Measurements from ENCODE around the gene HLCS. TPM values are rescaled to one million over a fixed set of nuclear protein-coding genes. Genes with fewer than 3 reads are reported as not detected.

Gene HLCS
- total RNA-seq, 6 experiments from 2014 or later = 12.6 to 19.1 (median 16.0) TPM

- no peak overlapping the region for H3K4me3 ChIP-seq
- 89% methylated on average over 7 of the region's 17 CpGs for WGBS (ENCODE audit: insufficient coverage, low coverage, low lambda C conversion rate, missing lambda C conversion rate)
- intact Hi-C loops (cut with DNase I) = no loop called here
- no peaks in the 10 kb centered on the region for H3K4me1 ChIP-seq
- ATAC-seq = no peak
- H3K36me3 ChIP-seq = no peaks in the 10 kb centered on the region
- H3K9me3 ChIP-seq = no peaks in the 10 kb centered on the region
- no peak for TF ChIP-seq POLR2A (IDR thresholded peaks at IDR 0.05)
- TF ChIP-seq, protein P1, sequence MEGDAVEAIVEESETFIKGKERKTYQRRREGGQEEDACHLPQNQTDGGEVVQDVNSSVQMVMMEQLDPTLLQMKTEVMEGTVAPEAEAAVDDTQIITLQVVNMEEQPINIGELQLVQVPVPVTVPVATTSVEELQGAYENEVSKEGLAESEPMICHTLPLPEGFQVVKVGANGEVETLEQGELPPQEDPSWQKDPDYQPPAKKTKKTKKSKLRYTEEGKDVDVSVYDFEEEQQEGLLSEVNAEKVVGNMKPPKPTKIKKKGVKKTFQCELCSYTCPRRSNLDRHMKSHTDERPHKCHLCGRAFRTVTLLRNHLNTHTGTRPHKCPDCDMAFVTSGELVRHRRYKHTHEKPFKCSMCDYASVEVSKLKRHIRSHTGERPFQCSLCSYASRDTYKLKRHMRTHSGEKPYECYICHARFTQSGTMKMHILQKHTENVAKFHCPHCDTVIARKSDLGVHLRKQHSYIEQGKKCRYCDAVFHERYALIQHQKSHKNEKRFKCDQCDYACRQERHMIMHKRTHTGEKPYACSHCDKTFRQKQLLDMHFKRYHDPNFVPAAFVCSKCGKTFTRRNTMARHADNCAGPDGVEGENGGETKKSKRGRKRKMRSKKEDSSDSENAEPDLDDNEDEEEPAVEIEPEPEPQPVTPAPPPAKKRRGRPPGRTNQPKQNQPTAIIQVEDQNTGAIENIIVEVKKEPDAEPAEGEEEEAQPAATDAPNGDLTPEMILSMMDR (IDR thresholded peaks at IDR 0.05) = no peak
- H3K27ac ChIP-seq = no peak overlapping the region
- no peaks in the 10 kb centered on the region for H3K27me3 ChIP-seq
- no peak for DNase-seq
Observed at GRCh38 chr21:36804874-36805611, 161.4 kb downstream of the HLCS start.

- DNase-seq = no peak
- intact Hi-C loops (cut with DNase I) = no loop called here
- 95% methylated on average over 12 of the region's 13 CpGs for WGBS (ENCODE audit: insufficient coverage, low coverage, low lambda C conversion rate, missing lambda C conversion rate)
- H3K4me3 ChIP-seq = no peak overlapping the region
- H3K36me3 ChIP-seq = no peaks in the 10 kb centered on the region
- no peaks in the 10 kb centered on the region for H3K4me1 ChIP-seq
- H3K27me3 ChIP-seq = no peaks in the 10 kb centered on the region
- no peak overlapping the region for H3K27ac ChIP-seq
- no peak for TF ChIP-seq POLR2A (IDR thresholded peaks at IDR 0.05)
- TF ChIP-seq, protein P1 (IDR thresholded peaks at IDR 0.05) = no peak
- ATAC-seq = no peak
- no peaks in the 10 kb centered on the region for H3K9me3 ChIP-seq
Observed at GRCh38 chr21:36803816-36804439, 162.5 kb downstream of the HLCS start.

DNA sequence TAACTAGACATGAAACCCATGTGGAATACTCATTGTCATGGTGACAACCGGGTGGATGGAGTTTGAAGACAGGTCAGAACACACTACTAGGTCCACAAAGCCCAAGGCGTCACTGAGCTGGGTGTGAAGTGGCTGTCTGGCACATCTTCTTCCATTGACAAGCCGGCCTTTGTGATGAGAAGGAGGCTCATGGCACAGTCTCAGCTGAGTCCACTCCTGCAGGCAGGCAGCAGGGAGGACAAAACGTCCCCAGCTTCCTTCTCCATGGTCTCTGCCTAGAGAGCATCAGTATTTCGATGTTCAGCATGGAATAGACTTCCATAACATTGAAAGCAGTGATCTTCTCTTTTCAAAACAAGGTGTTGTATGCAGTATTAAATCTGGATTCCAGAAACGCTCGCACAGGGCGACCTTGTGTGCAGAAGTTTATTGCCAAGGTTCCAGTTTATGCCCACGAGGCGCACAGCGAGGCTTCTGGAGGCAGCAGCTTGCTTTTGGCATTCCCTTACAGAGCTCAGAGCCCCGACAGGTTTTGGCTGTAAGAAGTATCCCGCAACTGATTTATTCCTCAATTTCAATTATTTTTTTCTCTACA lies 163.3 kb downstream of the HLCS start:
- intact Hi-C loops (cut with DNase I) = no loop called here
- Histone ChIP-seq H3K27me3 (no peaks in the 10 kb centered on the region), H3K4me1 (no peaks in the 10 kb centered on the region), H3K36me3 (no peaks in the 10 kb centered on the region), H3K4me3 (no peak overlapping the region), H3K27ac (no peak overlapping the region), H3K9me3 (no peaks in the 10 kb centered on the region)
- TF ChIP-seq POLR2A (IDR thresholded peaks at IDR 0.05) = no peak
- TF ChIP-seq, protein P1 (IDR thresholded peaks at IDR 0.05) = no peak
- 93% methylated on average over 12 of the region's 13 CpGs for WGBS (ENCODE audit: insufficient coverage, low coverage, low lambda C conversion rate, missing lambda C conversion rate)
- ATAC-seq (no peak), DNase-seq (no peak)

DNA sequence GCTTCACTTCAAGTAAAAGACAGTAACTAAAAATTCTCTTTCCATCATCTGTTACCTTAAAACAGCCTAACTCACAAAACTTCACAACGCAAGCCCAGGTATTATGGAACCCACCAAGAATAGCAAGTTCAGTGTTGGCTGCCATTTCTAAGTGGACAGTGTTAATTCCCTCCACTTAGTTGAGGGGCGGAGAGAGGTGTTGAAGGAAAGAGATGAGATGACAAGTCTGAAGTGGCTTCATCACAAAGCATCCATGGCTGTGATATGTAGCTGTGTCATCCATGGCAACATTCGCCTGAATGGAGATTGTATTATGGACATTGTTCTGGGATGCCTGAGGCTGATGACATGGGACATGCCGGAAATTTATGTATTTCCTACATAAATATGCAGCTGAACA lies 165.7 kb downstream of the HLCS start:
- Histone ChIP-seq H3K4me1 (no peaks in the 10 kb centered on the region), H3K36me3 (no peaks in the 10 kb centered on the region), H3K27ac (no peak overlapping the region), H3K9me3 (no peaks in the 10 kb centered on the region), H3K4me3 (no peak overlapping the region), H3K27me3 (no peaks in the 10 kb centered on the region)
- intact Hi-C loops (cut with DNase I) = no loop called here
- no peak for ATAC-seq
- 95% methylated on average over 3 of the region's 4 CpGs for WGBS (ENCODE audit: insufficient coverage, low coverage, low lambda C conversion rate, missing lambda C conversion rate)
- TF ChIP-seq, protein P1 (IDR thresholded peaks at IDR 0.05) = no peak
- TF ChIP-seq POLR2A (IDR thresholded peaks at IDR 0.05) = no peak
- no peak for DNase-seq

All from right lobe of liver (tissue), 6 donors.